22Rv1 (cell line): ENCODE results near the gene KPNA6.
A peak's percentile ranks its signal among the peaks of the same experiment; 100 is the strongest.
"Not testable (repeated sequence)": the region's sequence is repeated elsewhere in the genome, so short reads cannot be mapped to it uniquely, and the experiment has no call there.

ENCODE experiments used
- H3K27ac ChIP-seq: fragments of 450-650 bp; 2 replicates; pipeline ENCODE4 v1.5.1; 2017
- CTCF ChIP-seq: fragments of 450-650 bp; IDR thresholded peaks from 2 replicates; pipeline ENCODE4 v1.5.1; 2017; ENCODE audit warnings: mild to moderate bottlenecking
- ZFX ChIP-seq: fragments of 450-650 bp; IDR thresholded peaks from 2 replicates; pipeline ENCODE4 v1.6.1; 2017; ENCODE audit warnings: antibody characterized with exemption, borderline replicate concordance

The KPNA6 gene

GRCh38 chr1:32107742-32108661 lies at the start of gene KPNA6:
TSS of gene KPNA6 (plus strand) at chr1:32108056. CDS start at chr1:32108131, 75 bp downstream.
- H3K27ac ChIP-seq = peak within 1 kb of the TSS; percentile 86
- TF ChIP-seq CTCF = no peak
- TF ChIP-seq ZFX = 0 out of 2 replicates have a peak, but pooled peaks have one; percentile 31

- no peak for TF ChIP-seq CTCF
- TF ChIP-seq ZFX = no peak
- H3K27ac ChIP-seq = peak overlapping the region; percentile 74
These were observed 46.9 kb upstream of the KPNA6 start for GRCh38 chr1:32060914-32061313.

- TF ChIP-seq CTCF (no peak), ZFX (no peak)
- peak overlapping the region; percentile 74 for H3K27ac ChIP-seq
These were observed 45.0 kb upstream of the KPNA6 start for GRCh38 chr1:32062867-32063230.

- TF ChIP-seq ZFX (no peak), CTCF (peak; percentile 57)
- H3K27ac ChIP-seq = peak overlapping the region; percentile 74
These were observed 44.6 kb upstream of the KPNA6 start for GRCh38 chr1:32063261-32063681.

- not testable (repeated sequence) for H3K27ac ChIP-seq
These were observed 42.0 kb upstream of the KPNA6 start for GRCh38 chr1:32065613-32066488.

- TF ChIP-seq ZFX (no peak), CTCF (no peak)
- no peak overlapping the region for H3K27ac ChIP-seq
These were observed 41.4 kb upstream of the KPNA6 start for GRCh38 chr1:32066489-32066873.

GRCh38 chr1:32068957-32069588 lies 38.8 kb upstream of the KPNA6 start:
- no peak overlapping the region for H3K27ac ChIP-seq

More at GRCh38 chr1:32068957-32069588, 38.8 kb upstream of the KPNA6 start:
- TF ChIP-seq CTCF (no peak), ZFX (no peak)
